HCT116 (cell line): Measurements from ENCODE around the gene RPS6KA6.

Experiments
- ELF1 ChIP-seq: IDR thresholded peaks from 2 replicates; pipeline ENCODE4 v1.6.1; 2012; ENCODE audit warnings: low read depth, borderline replicate concordance
- EZH2 ChIP-seq: fragments of 200-600 bp; sonication (generic); IDR thresholded peaks from 2 replicates; pipeline ENCODE4 v1.6.1; 2017; ENCODE audit warnings: antibody characterized with exemption, mixed run types
- EZH2phosphoT487 ChIP-seq: fragments of 200-600 bp; IDR thresholded peaks from 2 replicates; pipeline ENCODE4 v1.6.1; 2018; ENCODE audit warnings: antibody characterized with exemption, borderline replicate concordance
- SIN3A ChIP-seq: IDR thresholded peaks from 2 replicates; pipeline ENCODE4 v1.6.1; 2012; ENCODE audit warnings: low read depth
- YY1 ChIP-seq: IDR thresholded peaks from 2 replicates; pipeline ENCODE4 v1.6.1; 2011; ENCODE audit warnings: low read length, low read depth, moderate library complexity, mild to moderate bottlenecking; ENCODE audit not compliant: insufficient replicate concordance; ENCODE audit errors: extremely low read depth
- TF ChIP-seq, protein P1 (sequence below), 3 experiments: fragments of 200-600 bp in 1 of 3; sonication (generic) in 1 of 3; IDR thresholded peaks in 2 of 3; conservative IDR thresholded peaks in 1 of 3; 2 replicates each; pipeline ENCODE4 v1.5.1; 2012 to 2017; ENCODE audit warnings: low read depth in 2 of 3, low read length in 2 of 3, antibody characterized with exemption in 1 of 3, borderline replicate concordance in 1 of 3, control low read depth in 1 of 3, mild to moderate bottlenecking in 1 of 3, mixed read lengths in 1 of 3, mixed run types in 1 of 3, moderate library complexity in 1 of 3; ENCODE audit not compliant: insufficient read depth in 1 of 3
- TF ChIP-seq, protein P2 (sequence below): IDR thresholded peaks from 2 replicates; pipeline ENCODE4 v1.6.1; 2012

DNA sequence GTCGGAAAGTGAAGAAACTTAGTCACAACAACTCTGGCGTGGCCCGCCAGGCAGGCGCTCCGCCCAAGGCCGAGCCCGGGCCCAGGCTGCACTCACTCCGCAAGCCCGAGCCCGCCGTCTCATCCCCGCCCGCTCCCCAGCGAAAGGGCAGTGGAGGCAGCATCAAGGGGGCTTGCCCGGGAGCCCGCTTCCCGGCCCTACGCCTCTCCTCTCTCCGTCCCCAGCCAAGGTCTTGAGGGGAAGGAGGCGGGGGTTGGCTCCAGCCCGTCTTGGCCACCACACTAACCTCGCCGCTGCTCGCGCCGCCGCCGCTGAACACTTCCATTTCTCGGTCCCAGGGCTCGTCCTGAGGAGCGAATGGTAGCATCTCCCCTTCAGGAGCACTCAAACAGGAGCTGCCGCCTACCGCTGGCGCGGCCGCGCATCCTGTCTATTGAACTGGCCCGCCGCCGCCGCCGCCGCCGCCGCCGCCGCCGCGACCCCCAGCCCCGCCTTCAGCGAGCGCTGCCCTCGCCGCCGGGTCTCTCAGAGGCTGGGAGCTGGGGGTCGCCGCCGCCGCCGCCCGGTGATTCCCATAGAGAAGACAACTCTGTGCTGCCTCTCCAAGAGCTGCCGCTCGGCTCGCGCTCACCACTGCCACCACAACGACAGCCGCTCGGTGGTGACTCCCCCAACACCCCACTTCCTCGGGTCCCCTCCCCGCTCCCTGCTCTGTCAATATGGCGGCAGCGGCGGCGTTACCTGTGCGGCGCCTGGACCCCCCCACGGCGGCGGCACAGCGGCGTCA is at the start of gene RPS6KA6:
- TF ChIP-seq EZH2 (no peak), SIN3A (no peak), EZH2phosphoT487 (no peak), YY1 (no peak), ELF1 (no peak)
- TF ChIP-seq, protein P1, sequence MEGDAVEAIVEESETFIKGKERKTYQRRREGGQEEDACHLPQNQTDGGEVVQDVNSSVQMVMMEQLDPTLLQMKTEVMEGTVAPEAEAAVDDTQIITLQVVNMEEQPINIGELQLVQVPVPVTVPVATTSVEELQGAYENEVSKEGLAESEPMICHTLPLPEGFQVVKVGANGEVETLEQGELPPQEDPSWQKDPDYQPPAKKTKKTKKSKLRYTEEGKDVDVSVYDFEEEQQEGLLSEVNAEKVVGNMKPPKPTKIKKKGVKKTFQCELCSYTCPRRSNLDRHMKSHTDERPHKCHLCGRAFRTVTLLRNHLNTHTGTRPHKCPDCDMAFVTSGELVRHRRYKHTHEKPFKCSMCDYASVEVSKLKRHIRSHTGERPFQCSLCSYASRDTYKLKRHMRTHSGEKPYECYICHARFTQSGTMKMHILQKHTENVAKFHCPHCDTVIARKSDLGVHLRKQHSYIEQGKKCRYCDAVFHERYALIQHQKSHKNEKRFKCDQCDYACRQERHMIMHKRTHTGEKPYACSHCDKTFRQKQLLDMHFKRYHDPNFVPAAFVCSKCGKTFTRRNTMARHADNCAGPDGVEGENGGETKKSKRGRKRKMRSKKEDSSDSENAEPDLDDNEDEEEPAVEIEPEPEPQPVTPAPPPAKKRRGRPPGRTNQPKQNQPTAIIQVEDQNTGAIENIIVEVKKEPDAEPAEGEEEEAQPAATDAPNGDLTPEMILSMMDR (IDR thresholded peaks at IDR 0.05 in 2 of 3, conservative IDR thresholded peaks at IDR 0.05 in 1 of 3; ENCODE audit: borderline replicate concordance in 1 of 3, insufficient read depth in 1 of 3, low read depth in 2 of 3, low read length in 2 of 3): no peak
- TF ChIP-seq, protein P2, sequence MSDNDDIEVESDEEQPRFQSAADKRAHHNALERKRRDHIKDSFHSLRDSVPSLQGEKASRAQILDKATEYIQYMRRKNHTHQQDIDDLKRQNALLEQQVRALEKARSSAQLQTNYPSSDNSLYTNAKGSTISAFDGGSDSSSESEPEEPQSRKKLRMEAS: no peak
